ENCODE data around the gene PRR19.

The PRR19 gene

DNA sequence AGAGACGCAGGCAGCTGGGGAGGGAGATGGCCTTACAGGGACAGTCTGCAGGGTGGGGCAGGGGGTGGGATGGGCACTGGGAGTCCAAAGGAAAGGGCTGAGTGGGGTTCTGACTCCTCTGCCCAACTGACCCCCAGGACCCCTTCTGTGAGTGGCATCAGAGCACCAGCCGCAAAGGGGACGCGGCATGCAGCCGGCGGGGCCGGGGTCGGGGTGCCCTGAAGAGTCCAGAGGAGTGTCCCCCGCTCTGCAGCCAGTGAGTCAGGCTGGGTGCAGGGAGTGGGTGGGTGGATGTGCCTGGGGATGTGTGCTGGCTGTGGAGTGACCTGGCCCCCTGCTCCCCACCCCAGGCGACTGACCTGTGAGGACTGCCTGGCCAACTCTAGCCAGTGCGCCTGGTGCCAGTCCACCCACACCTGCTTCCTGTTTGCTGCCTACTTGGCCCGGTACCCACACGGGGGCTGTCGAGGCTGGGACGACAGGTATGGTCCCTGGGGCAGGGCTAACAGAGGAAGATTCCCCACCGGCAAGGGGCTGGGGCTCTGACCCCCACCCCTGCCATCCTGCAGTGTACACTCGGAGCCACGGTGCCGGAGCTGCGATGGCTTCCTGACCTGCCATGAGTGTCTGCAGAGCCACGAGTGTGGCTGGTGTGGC is 49.3 kb downstream of the PRR19 start:
- TF ChIP-seq EGR1 (IDR thresholded peaks at IDR 0.05) (no peak), RAD21 (IDR thresholded peaks at IDR 0.05; ENCODE audit: low read depth) (no peak), ZBTB7A (IDR thresholded peaks at IDR 0.05; ENCODE audit: low read depth) (no peak), CEBPB (IDR thresholded peaks at IDR 0.05) (no peak), NFIC (IDR thresholded peaks at IDR 0.05) (no peak), TEAD4 (IDR thresholded peaks at IDR 0.05) (no peak), YY1 (IDR thresholded peaks at IDR 0.05; ENCODE audit: low read depth) (no peak), EP300 (IDR thresholded peaks at IDR 0.05; ENCODE audit: borderline replicate concordance) (no peak), TAF1 (IDR thresholded peaks at IDR 0.05; ENCODE audit: low read depth) (no peak), FOXM1 (IDR thresholded peaks at IDR 0.05; ENCODE audit: borderline replicate concordance, low read depth) (no peak)
- TF ChIP-seq, protein P1, sequence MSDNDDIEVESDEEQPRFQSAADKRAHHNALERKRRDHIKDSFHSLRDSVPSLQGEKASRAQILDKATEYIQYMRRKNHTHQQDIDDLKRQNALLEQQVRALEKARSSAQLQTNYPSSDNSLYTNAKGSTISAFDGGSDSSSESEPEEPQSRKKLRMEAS (IDR thresholded peaks at IDR 0.05): no peak
- TF ChIP-seq, protein P2, sequence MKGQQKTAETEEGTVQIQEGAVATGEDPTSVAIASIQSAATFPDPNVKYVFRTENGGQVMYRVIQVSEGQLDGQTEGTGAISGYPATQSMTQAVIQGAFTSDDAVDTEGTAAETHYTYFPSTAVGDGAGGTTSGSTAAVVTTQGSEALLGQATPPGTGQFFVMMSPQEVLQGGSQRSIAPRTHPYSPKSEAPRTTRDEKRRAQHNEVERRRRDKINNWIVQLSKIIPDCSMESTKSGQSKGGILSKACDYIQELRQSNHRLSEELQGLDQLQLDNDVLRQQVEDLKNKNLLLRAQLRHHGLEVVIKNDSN (IDR thresholded peaks at IDR 0.05): no peak
- TF ChIP-seq, protein P3, sequence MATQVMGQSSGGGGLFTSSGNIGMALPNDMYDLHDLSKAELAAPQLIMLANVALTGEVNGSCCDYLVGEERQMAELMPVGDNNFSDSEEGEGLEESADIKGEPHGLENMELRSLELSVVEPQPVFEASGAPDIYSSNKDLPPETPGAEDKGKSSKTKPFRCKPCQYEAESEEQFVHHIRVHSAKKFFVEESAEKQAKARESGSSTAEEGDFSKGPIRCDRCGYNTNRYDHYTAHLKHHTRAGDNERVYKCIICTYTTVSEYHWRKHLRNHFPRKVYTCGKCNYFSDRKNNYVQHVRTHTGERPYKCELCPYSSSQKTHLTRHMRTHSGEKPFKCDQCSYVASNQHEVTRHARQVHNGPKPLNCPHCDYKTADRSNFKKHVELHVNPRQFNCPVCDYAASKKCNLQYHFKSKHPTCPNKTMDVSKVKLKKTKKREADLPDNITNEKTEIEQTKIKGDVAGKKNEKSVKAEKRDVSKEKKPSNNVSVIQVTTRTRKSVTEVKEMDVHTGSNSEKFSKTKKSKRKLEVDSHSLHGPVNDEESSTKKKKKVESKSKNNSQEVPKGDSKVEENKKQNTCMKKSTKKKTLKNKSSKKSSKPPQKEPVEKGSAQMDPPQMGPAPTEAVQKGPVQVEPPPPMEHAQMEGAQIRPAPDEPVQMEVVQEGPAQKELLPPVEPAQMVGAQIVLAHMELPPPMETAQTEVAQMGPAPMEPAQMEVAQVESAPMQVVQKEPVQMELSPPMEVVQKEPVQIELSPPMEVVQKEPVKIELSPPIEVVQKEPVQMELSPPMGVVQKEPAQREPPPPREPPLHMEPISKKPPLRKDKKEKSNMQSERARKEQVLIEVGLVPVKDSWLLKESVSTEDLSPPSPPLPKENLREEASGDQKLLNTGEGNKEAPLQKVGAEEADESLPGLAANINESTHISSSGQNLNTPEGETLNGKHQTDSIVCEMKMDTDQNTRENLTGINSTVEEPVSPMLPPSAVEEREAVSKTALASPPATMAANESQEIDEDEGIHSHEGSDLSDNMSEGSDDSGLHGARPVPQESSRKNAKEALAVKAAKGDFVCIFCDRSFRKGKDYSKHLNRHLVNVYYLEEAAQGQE (IDR thresholded peaks at IDR 0.05; ENCODE audit: low read depth): no peak

DNA sequence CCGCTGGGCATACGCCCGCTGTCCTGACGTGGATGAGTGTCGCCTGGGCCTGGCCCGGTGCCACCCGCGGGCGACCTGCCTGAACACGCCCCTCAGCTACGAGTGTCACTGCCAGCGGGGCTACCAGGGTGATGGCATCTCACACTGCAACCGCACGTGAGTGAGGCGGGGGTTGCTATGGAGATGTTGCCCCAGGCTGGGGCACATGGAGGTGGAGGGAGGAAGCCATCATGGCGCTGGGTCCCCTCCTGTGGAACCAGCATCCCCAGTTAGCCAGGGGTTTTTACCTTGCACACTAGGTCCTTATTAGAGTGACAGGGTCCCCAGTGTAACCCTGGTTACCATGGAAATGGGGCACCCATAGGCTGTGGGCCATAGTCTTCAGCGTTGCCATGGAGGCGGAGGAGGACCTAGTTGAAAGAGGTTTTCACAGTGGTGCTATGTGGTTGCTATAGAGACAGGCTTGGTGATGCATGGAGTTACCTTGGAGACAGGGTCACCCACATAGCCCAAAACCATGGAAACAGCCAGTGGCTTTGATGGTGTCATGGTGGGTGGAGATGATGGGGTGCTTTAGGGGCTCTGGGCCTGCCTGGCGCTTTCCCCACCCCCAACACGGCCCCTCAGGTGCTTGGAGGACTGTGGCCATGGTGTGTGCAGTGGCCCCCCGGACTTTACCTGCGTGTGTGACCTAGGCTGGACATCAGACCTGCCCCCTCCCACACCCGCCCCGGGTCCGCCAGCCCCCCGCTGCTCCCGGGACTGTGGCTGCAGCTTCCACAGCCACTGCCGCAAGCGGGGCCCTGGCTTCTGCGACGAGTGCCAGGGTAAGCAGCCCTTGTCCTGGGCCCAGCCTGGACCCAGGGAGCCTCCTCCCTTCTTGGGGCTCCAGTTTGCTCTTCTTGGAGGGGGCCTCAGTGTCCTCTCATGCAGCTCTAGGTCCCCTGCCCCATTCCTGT is 50.6 kb downstream of the PRR19 start:
- TF ChIP-seq CREB1 (IDR thresholded peaks at IDR 0.05; ENCODE audit: low read depth): no peak
- TF ChIP-seq EP300 (IDR thresholded peaks at IDR 0.05; ENCODE audit: borderline replicate concordance): no peak

DNA sequence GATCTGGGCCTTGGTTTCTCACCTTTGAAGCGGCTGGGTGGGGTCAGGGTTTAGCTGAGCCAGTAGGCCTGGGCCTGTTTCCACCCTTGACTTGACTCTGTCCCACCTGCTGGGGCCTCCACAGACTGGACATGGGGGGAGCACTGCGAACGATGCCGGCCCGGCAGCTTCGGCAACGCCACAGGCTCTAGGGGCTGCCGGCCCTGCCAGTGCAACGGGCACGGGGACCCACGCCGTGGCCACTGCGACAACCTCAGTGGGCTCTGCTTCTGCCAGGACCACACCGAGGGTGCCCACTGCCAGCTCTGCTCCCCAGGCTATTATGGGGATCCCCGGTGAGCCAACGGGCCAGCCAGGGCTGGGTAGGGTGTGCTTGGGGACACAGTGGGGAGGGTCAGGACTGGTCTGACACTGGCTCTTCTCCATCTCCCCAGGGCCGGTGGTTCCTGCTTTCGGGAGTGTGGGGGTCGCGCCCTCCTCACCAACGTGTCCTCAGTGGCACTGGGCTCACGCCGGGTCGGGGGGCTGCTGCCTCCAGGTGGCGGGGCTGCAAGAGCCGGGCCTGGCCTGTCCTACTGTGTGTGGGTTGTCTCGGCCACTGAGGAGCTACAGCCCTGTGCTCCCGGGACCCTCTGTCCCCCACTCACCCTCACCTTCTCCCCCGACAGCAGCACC is 51.5 kb downstream of the PRR19 start:
- TF ChIP-seq NFIC (IDR thresholded peaks at IDR 0.05) (no peak), TEAD4 (IDR thresholded peaks at IDR 0.05) (no peak), CEBPB (IDR thresholded peaks at IDR 0.05) (no peak), CREB1 (IDR thresholded peaks at IDR 0.05; ENCODE audit: low read depth) (no peak), TCF12 (IDR thresholded peaks at IDR 0.05; ENCODE audit: low read depth) (no peak), EP300 (IDR thresholded peaks at IDR 0.05; ENCODE audit: borderline replicate concordance) (no peak), RAD21 (IDR thresholded peaks at IDR 0.05; ENCODE audit: low read depth) (no peak), YY1 (IDR thresholded peaks at IDR 0.05; ENCODE audit: low read depth) (no peak), ZBTB7A (IDR thresholded peaks at IDR 0.05; ENCODE audit: low read depth) (no peak), FOXM1 (IDR thresholded peaks at IDR 0.05; ENCODE audit: borderline replicate concordance, low read depth) (no peak), TAF1 (IDR thresholded peaks at IDR 0.05; ENCODE audit: low read depth) (no peak), EGR1 (IDR thresholded peaks at IDR 0.05) (no peak)
- TF ChIP-seq, protein P2 (IDR thresholded peaks at IDR 0.05): no peak
- TF ChIP-seq, protein P3 (IDR thresholded peaks at IDR 0.05; ENCODE audit: low read depth): no peak
- TF ChIP-seq, protein P1 (IDR thresholded peaks at IDR 0.05): no peak

DNA sequence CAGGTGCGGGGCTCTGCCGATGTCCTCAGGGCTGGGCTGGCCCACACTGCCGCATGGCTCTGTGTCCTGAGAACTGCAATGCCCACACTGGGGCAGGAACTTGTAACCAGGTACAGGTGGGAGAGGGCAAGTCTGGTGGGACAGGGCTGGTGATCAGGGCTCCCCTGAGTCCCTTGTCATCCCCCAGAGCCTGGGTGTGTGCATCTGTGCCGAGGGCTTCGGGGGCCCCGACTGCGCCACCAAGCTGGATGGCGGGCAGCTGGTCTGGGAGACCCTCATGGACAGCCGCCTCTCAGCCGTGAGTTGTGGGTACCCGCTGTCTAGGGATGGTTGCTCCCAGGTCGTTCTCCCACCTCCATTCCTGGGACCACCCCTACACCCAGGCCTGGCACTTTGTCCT is 54.0 kb downstream of the PRR19 start:
- TF ChIP-seq, protein P1 (IDR thresholded peaks at IDR 0.05): no peak
- TF ChIP-seq TEAD4 (IDR thresholded peaks at IDR 0.05): no peak

DNA sequence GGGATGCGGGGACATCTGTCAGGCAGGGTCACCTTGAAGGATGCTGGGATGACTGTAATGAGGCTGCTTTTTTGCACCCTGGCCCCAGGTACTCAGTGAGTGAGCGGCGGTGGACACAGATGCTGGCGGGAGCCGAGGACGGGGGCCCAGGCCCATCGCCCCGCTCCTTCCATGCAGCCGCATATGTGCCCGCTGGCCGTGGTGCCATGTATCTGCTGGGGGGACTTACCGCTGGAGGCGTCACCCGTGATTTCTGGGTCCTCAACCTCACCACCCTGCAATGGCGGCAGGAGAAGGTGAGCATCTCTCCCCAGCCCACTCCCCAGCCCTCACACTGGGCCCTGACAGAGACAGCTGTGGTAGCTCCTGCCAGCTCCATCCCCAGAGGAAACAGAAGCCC is 54.8 kb downstream of the PRR19 start:
- TF ChIP-seq EP300 (IDR thresholded peaks at IDR 0.05; ENCODE audit: borderline replicate concordance) (no peak), CREB1 (IDR thresholded peaks at IDR 0.05; ENCODE audit: low read depth) (no peak), ZBTB7A (IDR thresholded peaks at IDR 0.05; ENCODE audit: low read depth) (no peak), TAF1 (IDR thresholded peaks at IDR 0.05; ENCODE audit: low read depth) (no peak), EGR1 (IDR thresholded peaks at IDR 0.05) (no peak), CEBPB (IDR thresholded peaks at IDR 0.05) (no peak), TEAD4 (IDR thresholded peaks at IDR 0.05) (no peak), NFIC (IDR thresholded peaks at IDR 0.05) (no peak), RAD21 (IDR thresholded peaks at IDR 0.05; ENCODE audit: low read depth) (no peak), TCF12 (IDR thresholded peaks at IDR 0.05; ENCODE audit: low read depth) (no peak), YY1 (IDR thresholded peaks at IDR 0.05; ENCODE audit: low read depth) (no peak), FOXM1 (IDR thresholded peaks at IDR 0.05; ENCODE audit: borderline replicate concordance, low read depth) (no peak)
- TF ChIP-seq, protein P3 (IDR thresholded peaks at IDR 0.05; ENCODE audit: low read depth): no peak
- TF ChIP-seq, protein P1 (IDR thresholded peaks at IDR 0.05): no peak
- TF ChIP-seq, protein P2 (IDR thresholded peaks at IDR 0.05): no peak
